AG09319 (cell line): ENCODE measurements around the gene FAM200A.
A peak's percentile ranks its signal among the peaks of the same experiment; 100 is the strongest.

Experiments
- DNase-seq: peaks from one replicate; pipeline ENCODE4 v3.0.0-alpha.2; 2010; ENCODE audit warnings: low read depth; ENCODE audit errors: extremely low read depth
- TF ChIP-seq, protein P1 (sequence below): IDR thresholded peaks from 2 replicates; pipeline ENCODE4 v1.5.1; 2011; ENCODE audit warnings: low read depth, mild to moderate bottlenecking, inconsistent platforms, low read length, moderate library complexity

The FAM200A gene

GRCh38 chr7:99541212-99541611 is 10.7 kb downstream of the FAM200A start:
- TF ChIP-seq, protein P1, sequence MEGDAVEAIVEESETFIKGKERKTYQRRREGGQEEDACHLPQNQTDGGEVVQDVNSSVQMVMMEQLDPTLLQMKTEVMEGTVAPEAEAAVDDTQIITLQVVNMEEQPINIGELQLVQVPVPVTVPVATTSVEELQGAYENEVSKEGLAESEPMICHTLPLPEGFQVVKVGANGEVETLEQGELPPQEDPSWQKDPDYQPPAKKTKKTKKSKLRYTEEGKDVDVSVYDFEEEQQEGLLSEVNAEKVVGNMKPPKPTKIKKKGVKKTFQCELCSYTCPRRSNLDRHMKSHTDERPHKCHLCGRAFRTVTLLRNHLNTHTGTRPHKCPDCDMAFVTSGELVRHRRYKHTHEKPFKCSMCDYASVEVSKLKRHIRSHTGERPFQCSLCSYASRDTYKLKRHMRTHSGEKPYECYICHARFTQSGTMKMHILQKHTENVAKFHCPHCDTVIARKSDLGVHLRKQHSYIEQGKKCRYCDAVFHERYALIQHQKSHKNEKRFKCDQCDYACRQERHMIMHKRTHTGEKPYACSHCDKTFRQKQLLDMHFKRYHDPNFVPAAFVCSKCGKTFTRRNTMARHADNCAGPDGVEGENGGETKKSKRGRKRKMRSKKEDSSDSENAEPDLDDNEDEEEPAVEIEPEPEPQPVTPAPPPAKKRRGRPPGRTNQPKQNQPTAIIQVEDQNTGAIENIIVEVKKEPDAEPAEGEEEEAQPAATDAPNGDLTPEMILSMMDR, result no peak
- no peak for DNase-seq

- TF ChIP-seq, protein P1, result no peak
- no peak for DNase-seq
Measured at GRCh38 chr7:99540542-99540941, 11.4 kb downstream of the FAM200A start.

DNA sequence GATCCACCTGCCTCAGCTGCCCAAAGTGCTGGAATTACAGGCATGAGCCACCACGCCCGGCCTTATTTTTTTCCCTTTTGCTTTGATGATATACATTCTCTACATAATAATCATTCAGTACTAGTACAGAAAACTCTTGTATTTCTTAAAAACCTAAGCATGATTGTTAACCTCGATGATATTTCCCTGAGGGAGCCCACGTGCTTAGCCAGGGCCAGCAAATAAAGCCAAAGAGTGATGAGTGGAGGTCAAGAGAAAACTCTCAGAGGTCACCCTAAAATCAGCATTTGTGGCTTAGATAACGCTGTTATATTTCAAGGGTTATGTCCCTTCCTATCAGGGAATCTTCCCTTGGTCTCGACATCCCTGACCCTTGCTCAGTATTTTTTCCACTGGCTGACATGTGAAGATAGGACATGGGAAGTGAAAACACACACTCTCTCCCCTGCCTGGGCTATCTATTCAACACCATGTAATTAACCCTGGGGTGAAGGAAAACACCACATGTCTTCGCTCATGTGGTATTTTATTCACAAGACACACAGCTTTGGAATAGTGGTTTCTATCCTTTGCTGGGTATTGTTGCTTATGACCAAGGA is 12.6 kb downstream of the FAM200A start:
- no peak for DNase-seq
- TF ChIP-seq, protein P1, result no peak

GRCh38 chr7:99535667-99536066 is 16.2 kb downstream of the FAM200A start:
- TF ChIP-seq, protein P1, result no peak
- DNase-seq, result no peak

- DNase-seq, result no peak
- TF ChIP-seq, protein P1, result no peak
Measured at GRCh38 chr7:99531354-99531765, 20.6 kb downstream of the FAM200A start.

DNA sequence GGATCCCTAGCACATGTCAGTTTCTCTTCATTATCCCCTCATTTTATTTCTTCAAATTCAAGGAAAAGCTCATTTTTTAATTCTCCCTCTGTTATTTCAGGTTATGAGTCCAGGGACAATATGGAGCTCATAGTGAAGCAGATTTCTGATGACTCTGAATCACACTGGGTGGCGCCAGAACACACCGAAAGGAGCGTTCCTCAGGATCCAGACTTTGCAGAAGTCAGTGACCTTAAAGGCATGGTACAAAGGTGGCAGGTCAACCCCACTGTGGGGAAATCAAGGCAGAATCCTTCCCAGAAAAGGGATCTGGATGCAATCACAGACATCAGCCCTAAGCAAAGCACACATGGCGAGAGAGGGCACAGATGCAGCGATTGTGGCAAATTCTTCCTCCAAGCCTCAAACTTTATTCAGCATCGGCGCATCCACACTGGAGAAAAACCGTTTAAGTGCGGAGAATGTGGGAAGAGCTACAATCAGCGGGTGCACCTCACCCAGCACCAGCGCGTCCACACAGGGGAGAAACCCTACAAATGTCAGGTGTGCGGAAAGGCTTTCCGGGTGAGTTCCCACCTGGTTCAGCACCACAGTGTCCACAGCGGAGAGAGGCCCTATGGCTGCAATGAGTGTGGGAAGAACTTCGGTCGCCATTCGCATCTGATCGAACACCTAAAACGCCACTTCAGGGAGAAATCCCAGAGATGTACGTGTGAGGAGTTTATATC is 26.0 kb downstream of the FAM200A start:
- DNase-seq, result no peak

GRCh38 chr7:99521399-99521798 is 30.5 kb downstream of the FAM200A start:
- no peak for DNase-seq
- TF ChIP-seq, protein P1, result no peak

More for the DNA sequence above, 26.0 kb downstream of the FAM200A start:
- TF ChIP-seq, protein P1, result peak; percentile 13
